ENCODE data around the gene CDC42SE1.

GRCh38 chr1:151032164-151032563 is 27.3 kb downstream of the CDC42SE1 start:
- no peak for TF ChIP-seq SIN3A (IDR thresholded peaks at IDR 0.05; ENCODE audit: borderline replicate concordance, insufficient read depth, low read length)
- no peak for TF ChIP-seq FOXP2 (optimal IDR thresholded peaks at IDR 0.05; ENCODE audit: borderline replicate concordance, extremely low read depth, extremely low read length, insufficient read depth)

Measured in PFSK-1 (cell line).